OCI-LY1 (cell line): Measurements from ENCODE around the gene MRTFA.
"Not testable (repeated sequence)": the region's sequence is repeated elsewhere in the genome, so short reads cannot be mapped to it uniquely, and the experiment has no call there.

Experiments used
- H2AFZ ChIP-seq: fragments of 200-600 bp; sonication (generic), shearing (Covaris generic); 2 replicates; pipeline ENCODE4 v1.6.0; 2014; ENCODE audit warnings: antibody characterized with exemption, mild to moderate bottlenecking, low read length
- H3F3A ChIP-seq: fragments of 200-600 bp; sonication (generic), shearing (Covaris generic); 2 replicates; pipeline ENCODE4 v1.6.0; 2014; ENCODE audit warnings: mild to moderate bottlenecking, antibody characterized with exemption, low read length, moderate library complexity; ENCODE audit not compliant: insufficient read depth
- H3K27ac ChIP-seq: fragments of 200-600 bp; sonication (generic); 2 replicates; pipeline ENCODE4 v1.5.1; 2014; ENCODE audit warnings: low read length, mixed run types, mild to moderate bottlenecking, low read depth; ENCODE audit not compliant: poor library complexity, severe bottlenecking
- H3K27me3 ChIP-seq: fragments of 200-600 bp; sonication (generic); 2 replicates; pipeline ENCODE4 v1.6.0; 2014; ENCODE audit warnings: antibody characterized with exemption, mild to moderate bottlenecking, low read length, moderate library complexity; ENCODE audit not compliant: insufficient read depth
- H3K36me3 ChIP-seq: fragments of 200-600 bp; sonication (generic); 2 replicates; pipeline ENCODE4 v1.6.1; 2014; ENCODE audit warnings: mild to moderate bottlenecking, antibody characterized with exemption, low read length, moderate library complexity, mixed read lengths; ENCODE audit not compliant: insufficient read depth
- H3K4me1 ChIP-seq: fragments of 200-600 bp; sonication (generic); 2 replicates; pipeline ENCODE4 v1.5.1; 2014; ENCODE audit warnings: mild to moderate bottlenecking, low read length, moderate library complexity; ENCODE audit not compliant: insufficient read depth, severe bottlenecking
- H3K4me2 ChIP-seq: fragments of 200-600 bp; sonication (generic), shearing (Covaris generic); 2 replicates; pipeline ENCODE4 v1.6.1; 2014; ENCODE audit warnings: low read length
- H3K4me3 ChIP-seq: fragments of 200-600 bp; sonication (generic); 2 replicates; pipeline ENCODE4 v1.5.1; 2014; ENCODE audit warnings: low read length, low read depth, mild to moderate bottlenecking, mixed read lengths; ENCODE audit not compliant: poor library complexity, severe bottlenecking
- H3K79me2 ChIP-seq: fragments of 200-600 bp; shearing (Covaris generic); 2 replicates; pipeline ENCODE4 v1.6.1; 2016; ENCODE audit warnings: mixed run types, low read length, mixed read lengths; ENCODE audit not compliant: insufficient read depth
- H3K9ac ChIP-seq: fragments of 200-600 bp; sonication (generic), shearing (Covaris generic); 2 replicates; pipeline ENCODE4 v1.6.1; 2014; ENCODE audit warnings: mild to moderate bottlenecking, low read length, mixed read lengths
- H3K9me2 ChIP-seq: fragments of 200-600 bp; sonication (generic), shearing (Covaris generic); 2 replicates; pipeline ENCODE4 v1.6.1; 2014; ENCODE audit warnings: low read depth, mild to moderate bottlenecking, low read length, mixed read lengths
- H3K9me3 ChIP-seq: fragments of 200-600 bp; shearing (Covaris generic); 2 replicates; pipeline ENCODE4 v1.6.1; 2014; ENCODE audit warnings: low read length, mixed read lengths
- H4K20me1 ChIP-seq: fragments of 200-600 bp; sonication (generic), shearing (Covaris generic); 2 replicates; pipeline ENCODE4 v1.6.0; 2016; ENCODE audit warnings: mild to moderate bottlenecking, low read length; ENCODE audit not compliant: insufficient read depth
- EZH2 ChIP-seq: fragments of 200-600 bp; sonication (generic), shearing (Covaris generic); IDR thresholded peaks from 2 replicates; pipeline ENCODE4 v1.8.0; 2017; ENCODE audit warnings: borderline replicate concordance, mixed run types, mild to moderate bottlenecking, antibody characterized with exemption, low read length, moderate library complexity, mixed read lengths
- TF ChIP-seq, protein P1 (sequence below): fragments of 200-600 bp; sonication (generic), shearing (Covaris generic); IDR thresholded peaks from 2 replicates; pipeline ENCODE4 v1.5.1; 2017; ENCODE audit warnings: mild to moderate bottlenecking, antibody characterized with exemption, low read length, moderate library complexity, mixed read lengths

MRTFA gene

GRCh38 chr22:40679249-40679963 is 42.9 kb upstream of the MRTFA start, which contains the start of gene MCHR1:
Gene MCHR1, plus strand, starts transcription at chr22:40679484. Its CDS starts 169 bp downstream, at chr22:40679653.
- Histone ChIP-seq H3K9me3 (no peaks in the 10 kb centered on the region), H3K27me3 (no peaks in the 10 kb centered on the region), H3K4me3 (no peak within 1 kb of the TSS), H3K9me2 (no peaks in the 10 kb centered on the region), H3F3A (no peaks in the 10 kb centered on the region), H3K4me1 (no peaks in the 10 kb centered on the region), H3K79me2 (no peaks in the 10 kb centered on the region), H3K4me2 (no peak within 1 kb of the TSS), H4K20me1 (no peaks in the 10 kb centered on the region), H2AFZ (no peak within 1 kb of the TSS), H3K9ac (no peak within 1 kb of the TSS), H3K27ac (no peak within 1 kb of the TSS), H3K36me3 (no peaks in the 10 kb centered on the region)
- TF ChIP-seq, protein P1, sequence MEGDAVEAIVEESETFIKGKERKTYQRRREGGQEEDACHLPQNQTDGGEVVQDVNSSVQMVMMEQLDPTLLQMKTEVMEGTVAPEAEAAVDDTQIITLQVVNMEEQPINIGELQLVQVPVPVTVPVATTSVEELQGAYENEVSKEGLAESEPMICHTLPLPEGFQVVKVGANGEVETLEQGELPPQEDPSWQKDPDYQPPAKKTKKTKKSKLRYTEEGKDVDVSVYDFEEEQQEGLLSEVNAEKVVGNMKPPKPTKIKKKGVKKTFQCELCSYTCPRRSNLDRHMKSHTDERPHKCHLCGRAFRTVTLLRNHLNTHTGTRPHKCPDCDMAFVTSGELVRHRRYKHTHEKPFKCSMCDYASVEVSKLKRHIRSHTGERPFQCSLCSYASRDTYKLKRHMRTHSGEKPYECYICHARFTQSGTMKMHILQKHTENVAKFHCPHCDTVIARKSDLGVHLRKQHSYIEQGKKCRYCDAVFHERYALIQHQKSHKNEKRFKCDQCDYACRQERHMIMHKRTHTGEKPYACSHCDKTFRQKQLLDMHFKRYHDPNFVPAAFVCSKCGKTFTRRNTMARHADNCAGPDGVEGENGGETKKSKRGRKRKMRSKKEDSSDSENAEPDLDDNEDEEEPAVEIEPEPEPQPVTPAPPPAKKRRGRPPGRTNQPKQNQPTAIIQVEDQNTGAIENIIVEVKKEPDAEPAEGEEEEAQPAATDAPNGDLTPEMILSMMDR: no peak
- no peak for TF ChIP-seq EZH2

GRCh38 chr22:40678493-40679248 is 42.2 kb upstream of the MRTFA start:
- no peak overlapping the region for H3K4me2 ChIP-seq
- no peaks in the 10 kb centered on the region for H3K9me3 ChIP-seq
- TF ChIP-seq, protein P1: no peak
- no peak for TF ChIP-seq EZH2
- no peak overlapping the region for H3K4me3 ChIP-seq
- no peaks in the 10 kb centered on the region for H3K36me3 ChIP-seq
- no peaks in the 10 kb centered on the region for H3F3A ChIP-seq
- no peaks in the 10 kb centered on the region for H3K79me2 ChIP-seq
- H3K9me2 ChIP-seq: no peaks in the 10 kb centered on the region
- no peak overlapping the region for H3K9ac ChIP-seq
- no peak overlapping the region for H2AFZ ChIP-seq
- no peak overlapping the region for H3K27ac ChIP-seq
- H4K20me1 ChIP-seq: no peaks in the 10 kb centered on the region
- H3K27me3 ChIP-seq: no peaks in the 10 kb centered on the region
- H3K4me1 ChIP-seq: no peaks in the 10 kb centered on the region

GRCh38 chr22:40676644-40677043 is 40.1 kb upstream of the MRTFA start:
- Histone ChIP-seq H3K27me3 (no peaks in the 10 kb centered on the region), H3K9me2 (no peaks in the 10 kb centered on the region), H3F3A (no peaks in the 10 kb centered on the region), H3K27ac (no peak overlapping the region), H3K4me1 (no peaks in the 10 kb centered on the region), H3K9ac (no peak overlapping the region), H3K4me2 (no peak overlapping the region), H4K20me1 (no peaks in the 10 kb centered on the region), H3K36me3 (no peaks in the 10 kb centered on the region), H3K4me3 (no peak overlapping the region), H3K79me2 (no peaks in the 10 kb centered on the region), H3K9me3 (no peaks in the 10 kb centered on the region), H2AFZ (no peak overlapping the region)
- TF ChIP-seq EZH2: no peak
- TF ChIP-seq, protein P1: no peak

DNA sequence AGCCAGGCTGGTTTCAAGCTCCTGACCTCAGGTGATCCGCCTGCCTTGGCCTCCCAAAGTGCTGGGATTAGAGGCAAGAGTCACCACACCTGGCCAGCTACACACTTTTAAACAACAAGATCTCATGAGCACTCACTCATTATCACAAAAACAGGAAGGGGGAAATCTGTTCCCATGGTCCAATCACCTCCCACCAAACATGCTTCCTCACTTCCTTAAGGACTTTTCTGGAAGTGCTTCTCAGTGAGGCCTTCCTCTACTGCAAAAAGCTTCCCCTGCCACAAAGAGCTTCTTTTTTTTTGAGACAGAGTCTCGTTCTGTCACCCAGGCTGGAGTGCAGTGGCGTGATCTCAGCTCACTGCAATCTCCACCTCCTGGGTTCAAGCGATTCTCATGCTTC is 39.6 kb upstream of the MRTFA start:
- not testable (repeated sequence) for H3F3A ChIP-seq, H4K20me1 ChIP-seq, H3K27ac ChIP-seq, H3K9ac ChIP-seq, H3K4me2 ChIP-seq, H3K4me3 ChIP-seq, H3K36me3 ChIP-seq, H3K27me3 ChIP-seq, H3K4me1 ChIP-seq, H3K9me3 ChIP-seq, H2AFZ ChIP-seq, H3K9me2 ChIP-seq, H3K79me2 ChIP-seq
